Type B pancreatic cell (in vitro differentiated cells): ENCODE results near the gene SURF2. TPM values are rescaled to one million over a fixed set of nuclear protein-coding genes. Genes with fewer than 3 reads are reported as not detected.

ENCODE experiments used
- DNase-seq: peaks from one replicate; pipeline ENCODE4 v3.0.0; 2021; ENCODE audit warnings: mixed read lengths; ENCODE audit not compliant: unreplicated experiment; ENCODE audit errors: extremely low spot score
- H3K27ac Mint-ChIP-seq: 2 replicates; pipeline ENCODE4 v1.8.0; 2021; ENCODE audit warnings: mild to moderate bottlenecking, mixed read lengths
- H3K27me3 Mint-ChIP-seq: 2 replicates; pipeline ENCODE4 v1.8.0; 2021; ENCODE audit warnings: mixed read lengths
- H3K36me3 Mint-ChIP-seq: 2 replicates; pipeline ENCODE4 v1.8.0; 2021; ENCODE audit warnings: mixed read lengths
- H3K4me1 Mint-ChIP-seq: one replicate; pipeline ENCODE4 v1.8.0; 2021; ENCODE audit warnings: mixed read lengths; ENCODE audit not compliant: unreplicated experiment
- H3K4me3 Mint-ChIP-seq: 2 replicates; pipeline ENCODE4 v1.8.0; 2021; ENCODE audit warnings: mild to moderate bottlenecking, mixed read lengths
- H3K9me3 Mint-ChIP-seq: 2 replicates; pipeline ENCODE4 v1.8.0; 2021; ENCODE audit warnings: mixed read lengths
- CTCF ChIP-seq: fragments of 200-600 bp; sonication (generic); conservative IDR thresholded peaks from 2 replicates; pipeline ENCODE4 v1.5.0; 2021; ENCODE audit warnings: antibody characterized with exemption, mild to moderate bottlenecking
- total RNA-seq: library from RNA; stranded (reverse); gene quantifications from 2 replicates; pipeline ENCODE4 v1.2.1, GENCODE V29; 2021; ENCODE audit warnings: low replicate concordance

The SURF2 gene
- total RNA-seq, 1 donor from 2014 or later, result 23.5 TPM

- no peak for TF ChIP-seq CTCF
- Mint-ChIP-seq H3K27me3 (peaks cover 10% of the 10 kb centered on the region), H3K36me3 (no peaks in the 10 kb centered on the region), H3K4me3 (no peak overlapping the region), H3K27ac (no peak overlapping the region), H3K4me1 (no peaks in the 10 kb centered on the region), H3K9me3 (no peaks in the 10 kb centered on the region)
- no peak for DNase-seq
Observed at GRCh38 chr9:133397370-133397769, 41.0 kb downstream of the SURF2 start.

GRCh38 chr9:133397895-133398294 lies 41.5 kb downstream of the SURF2 start:
- peaks cover 10% of the 10 kb centered on the region for H3K27me3 Mint-ChIP-seq
- H3K27ac Mint-ChIP-seq, result no peak overlapping the region
- TF ChIP-seq CTCF, result no peak
- no peak for DNase-seq
- H3K4me3 Mint-ChIP-seq, result no peak overlapping the region
- H3K4me1 Mint-ChIP-seq, result no peaks in the 10 kb centered on the region
- no peaks in the 10 kb centered on the region for H3K36me3 Mint-ChIP-seq
- H3K9me3 Mint-ChIP-seq, result no peaks in the 10 kb centered on the region

GRCh38 chr9:133400292-133400691 lies 43.9 kb downstream of the SURF2 start:
- Mint-ChIP-seq H3K27me3 (peaks cover 10% of the 10 kb centered on the region), H3K4me1 (no peaks in the 10 kb centered on the region), H3K36me3 (no peaks in the 10 kb centered on the region), H3K4me3 (no peak overlapping the region), H3K9me3 (no peaks in the 10 kb centered on the region), H3K27ac (no peak overlapping the region)
- no peak for DNase-seq
- no peak for TF ChIP-seq CTCF

- no peak for DNase-seq
- Mint-ChIP-seq H3K27me3 (peaks cover 5% of the 10 kb centered on the region), H3K9me3 (no peaks in the 10 kb centered on the region), H3K4me1 (peaks cover under 1% of the 10 kb centered on the region), H3K27ac (no peak overlapping the region), H3K36me3 (no peaks in the 10 kb centered on the region), H3K4me3 (no peak overlapping the region)
- TF ChIP-seq CTCF, result no peak
Observed at GRCh38 chr9:133401588-133401987, 45.2 kb downstream of the SURF2 start.

- TF ChIP-seq CTCF, result no peak
- Mint-ChIP-seq H3K4me3 (no peak overlapping the region), H3K9me3 (no peaks in the 10 kb centered on the region), H3K27ac (no peak overlapping the region), H3K27me3 (no peaks in the 10 kb centered on the region), H3K36me3 (peaks cover 5% of the 10 kb centered on the region), H3K4me1 (peaks cover 5% of the 10 kb centered on the region)
- DNase-seq, result no peak
Observed at GRCh38 chr9:133402689-133403088, 46.3 kb downstream of the SURF2 start.
